HepG2 (cell line): Measurements from ENCODE around the gene PRRT2. TPM values are rescaled to one million over a fixed set of nuclear protein-coding genes. Genes with fewer than 3 reads are reported as not detected.

ENCODE experiments used
- AHDC1 ChIP-seq: sonication (generic); formaldehyde crosslinking; IDR thresholded peaks from 2 replicates; pipeline ENCODE4 v1.5.1; 2020; ENCODE audit warnings: mild to moderate bottlenecking, missing genetic modification reagents, borderline replicate concordance
- ATF3 ChIP-seq: sonication (generic); formaldehyde crosslinking; IDR thresholded peaks from 2 replicates; pipeline ENCODE4 v1.4.0; 2020; ENCODE audit warnings: missing genetic modification reagents
- HIC2 ChIP-seq: sonication (generic); formaldehyde crosslinking; IDR thresholded peaks from 2 replicates; pipeline ENCODE4 v1.9.0; 2022; ENCODE audit warnings: low read depth, missing genetic modification reagents
- NCOA1 ChIP-seq: sonication (generic); formaldehyde crosslinking; IDR thresholded peaks from 2 replicates; pipeline ENCODE4 v1.9.0; 2021; ENCODE audit warnings: missing genetic modification reagents
- NFE2L1 ChIP-seq: sonication (generic); formaldehyde crosslinking; IDR thresholded peaks from 2 replicates; pipeline ENCODE4 v1.4.0; 2020; ENCODE audit warnings: missing genetic modification reagents, mild to moderate bottlenecking, borderline replicate concordance
- NR3C1 ChIP-seq: sonication (generic); formaldehyde crosslinking; IDR thresholded peaks from 2 replicates; pipeline ENCODE4 v1.4.0; 2020; ENCODE audit warnings: missing genetic modification reagents
- PPARG ChIP-seq: conservative IDR thresholded peaks from 2 replicates; pipeline ENCODE4 v1.6.1; 2016; ENCODE audit warnings: missing biosample characterization, missing genetic modification reagents
- RELA ChIP-seq: sonication (generic); formaldehyde crosslinking; IDR thresholded peaks from 2 replicates; pipeline ENCODE4 v1.4.0; 2020; ENCODE audit warnings: missing genetic modification reagents
- REST ChIP-seq, 2 experiments: IDR thresholded peaks; 2 replicates each; pipeline ENCODE4 v1.6.1; 2011 to 2012; ENCODE audit warnings: low read length in 2 of 2, borderline replicate concordance in 1 of 2, low read depth in 1 of 2, mild to moderate bottlenecking in 1 of 2, moderate library complexity in 1 of 2
- TBL1XR1 ChIP-seq: fragments of 150-350 bp; IDR thresholded peaks from 2 replicates; pipeline ENCODE4 v1.6.1; 2014; ENCODE audit warnings: borderline replicate concordance, low read length; ENCODE audit not compliant: partially characterized antibody
- ZBTB39 ChIP-seq: sonication (generic); formaldehyde crosslinking; IDR thresholded peaks from 2 replicates; pipeline ENCODE4 v1.5.0; 2020; ENCODE audit warnings: missing genetic modification reagents
- polyA plus RNA-seq, 8 experiments: library from polyadenylated mRNA; depleted of rRNA in 3 of 8; stranded (reverse) in 7 of 8; unstranded in 1 of 8; fragments of >200 nt; fragmentation: Illumina TruSeq in 4 of 8; extraction: Trizol in 4 of 8; gene quantifications; 2 replicates each; pipeline versions ENCODE4 v1.2.1 to v1.2.3, GENCODE V29; 2011 to 2016; ENCODE audit warnings: low read depth in 4 of 8, missing spikeins in 1 of 8, mixed read lengths in 1 of 8; ENCODE audit not compliant: insufficient read depth in 1 of 8
- total RNA-seq, 5 experiments: library from RNA; depleted of rRNA; stranded (reverse); fragments of >200 nt; fragmentation: Illumina TruSeq; extraction: Trizol; gene quantifications; 2 replicates each; pipeline ENCODE4 v1.2.3, GENCODE V29; 2016; ENCODE audit warnings: low read depth in 1 of 5

PRRT2 gene
- total and polyA plus RNA-seq, 2 of the 13 experiments (the other 11 are each of a cell fraction or from before 2014, with no cell fraction given): 0.51 to 1.1 TPM

- no peak for TF ChIP-seq ZBTB39 (CRISPR knock-in tag)
- TF ChIP-seq TBL1XR1: no peak
- 0 out of 2 replicates have a peak, but pooled peaks have one; percentile 55 for TF ChIP-seq RELA
- TF ChIP-seq REST (IDR thresholded peaks at IDR 0.05; ENCODE audit: borderline replicate concordance in 1 of 2, low read depth in 1 of 2, low read length in 2 of 2): 0 out of 4 replicates have a peak, but pooled peaks of 1 of the 2 experiments have one; percentile 14
- peak; percentile 80 for TF ChIP-seq PPARG (CRISPR knock-in tag)
- peak; percentile 67; the same call in 1 of the 2 replicates for TF ChIP-seq NCOA1 (CRISPR knock-in tag)
- peak; percentile 97 for TF ChIP-seq AHDC1 (CRISPR knock-in tag)
- TF ChIP-seq NFE2L1: no peak
- TF ChIP-seq NR3C1 (CRISPR knock-in tag): no peak
- TF ChIP-seq ATF3: peak; percentile 67
- peak; percentile 100 for TF ChIP-seq HIC2 (CRISPR knock-in tag)
Observed at GRCh38 chr16:29765167-29766032, 46.6 kb upstream of the PRRT2 start (continued).
